ENCODE results near the gene ATXN1. TPM values are rescaled to one million over a fixed set of nuclear protein-coding genes. Genes with fewer than 3 reads are reported as not detected.

ATXN1 gene
- total RNA-seq, 1 experiment from 2014 or later = 8.1 TPM

DNA sequence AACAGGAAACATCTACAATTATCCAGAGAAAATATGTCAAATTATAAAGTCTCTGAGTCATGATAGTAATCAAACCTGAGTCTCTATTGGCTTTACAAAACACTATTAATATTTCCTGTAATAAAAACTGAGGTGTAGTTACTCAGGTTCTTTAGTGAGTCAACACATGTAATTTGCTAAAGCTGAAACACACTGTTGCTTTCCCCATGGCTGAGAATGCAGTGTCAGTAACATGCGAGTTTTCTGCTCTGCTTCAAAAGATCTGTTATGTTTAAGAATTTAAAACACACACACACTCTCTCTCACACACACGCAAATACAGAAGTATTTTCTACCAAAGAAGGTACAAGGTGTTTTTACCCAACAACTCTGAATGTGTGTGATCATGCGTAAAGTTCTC is 38.6 kb downstream of the ATXN1 start:
- TF ChIP-seq CBFB (CRISPR knock-in tag; IDR thresholded peaks at IDR 0.05; ENCODE audit: low read depth) (no peak), JAZF1 (CRISPR knock-in tag; IDR thresholded peaks at IDR 0.05) (no peak), ZBTB21 (CRISPR knock-in tag; IDR thresholded peaks at IDR 0.05; ENCODE audit: borderline replicate concordance) (no peak), MYBL2 (CRISPR knock-in tag; IDR thresholded peaks at IDR 0.05) (no peak), ZNF232 (CRISPR knock-in tag; IDR thresholded peaks at IDR 0.05) (no peak), NR1H2 (CRISPR knock-in tag; IDR thresholded peaks at IDR 0.05) (no peak)
- TF ChIP-seq, protein P1, sequence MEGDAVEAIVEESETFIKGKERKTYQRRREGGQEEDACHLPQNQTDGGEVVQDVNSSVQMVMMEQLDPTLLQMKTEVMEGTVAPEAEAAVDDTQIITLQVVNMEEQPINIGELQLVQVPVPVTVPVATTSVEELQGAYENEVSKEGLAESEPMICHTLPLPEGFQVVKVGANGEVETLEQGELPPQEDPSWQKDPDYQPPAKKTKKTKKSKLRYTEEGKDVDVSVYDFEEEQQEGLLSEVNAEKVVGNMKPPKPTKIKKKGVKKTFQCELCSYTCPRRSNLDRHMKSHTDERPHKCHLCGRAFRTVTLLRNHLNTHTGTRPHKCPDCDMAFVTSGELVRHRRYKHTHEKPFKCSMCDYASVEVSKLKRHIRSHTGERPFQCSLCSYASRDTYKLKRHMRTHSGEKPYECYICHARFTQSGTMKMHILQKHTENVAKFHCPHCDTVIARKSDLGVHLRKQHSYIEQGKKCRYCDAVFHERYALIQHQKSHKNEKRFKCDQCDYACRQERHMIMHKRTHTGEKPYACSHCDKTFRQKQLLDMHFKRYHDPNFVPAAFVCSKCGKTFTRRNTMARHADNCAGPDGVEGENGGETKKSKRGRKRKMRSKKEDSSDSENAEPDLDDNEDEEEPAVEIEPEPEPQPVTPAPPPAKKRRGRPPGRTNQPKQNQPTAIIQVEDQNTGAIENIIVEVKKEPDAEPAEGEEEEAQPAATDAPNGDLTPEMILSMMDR (IDR thresholded peaks at IDR 0.05) = no peak
- TF ChIP-seq, protein P2, sequence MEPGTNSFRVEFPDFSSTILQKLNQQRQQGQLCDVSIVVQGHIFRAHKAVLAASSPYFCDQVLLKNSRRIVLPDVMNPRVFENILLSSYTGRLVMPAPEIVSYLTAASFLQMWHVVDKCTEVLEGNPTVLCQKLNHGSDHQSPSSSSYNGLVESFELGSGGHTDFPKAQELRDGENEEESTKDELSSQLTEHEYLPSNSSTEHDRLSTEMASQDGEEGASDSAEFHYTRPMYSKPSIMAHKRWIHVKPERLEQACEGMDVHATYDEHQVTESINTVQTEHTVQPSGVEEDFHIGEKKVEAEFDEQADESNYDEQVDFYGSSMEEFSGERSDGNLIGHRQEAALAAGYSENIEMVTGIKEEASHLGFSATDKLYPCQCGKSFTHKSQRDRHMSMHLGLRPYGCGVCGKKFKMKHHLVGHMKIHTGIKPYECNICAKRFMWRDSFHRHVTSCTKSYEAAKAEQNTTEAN (CRISPR knock-in tag; IDR thresholded peaks at IDR 0.05) = no peak
- TF ChIP-seq, protein P3, sequence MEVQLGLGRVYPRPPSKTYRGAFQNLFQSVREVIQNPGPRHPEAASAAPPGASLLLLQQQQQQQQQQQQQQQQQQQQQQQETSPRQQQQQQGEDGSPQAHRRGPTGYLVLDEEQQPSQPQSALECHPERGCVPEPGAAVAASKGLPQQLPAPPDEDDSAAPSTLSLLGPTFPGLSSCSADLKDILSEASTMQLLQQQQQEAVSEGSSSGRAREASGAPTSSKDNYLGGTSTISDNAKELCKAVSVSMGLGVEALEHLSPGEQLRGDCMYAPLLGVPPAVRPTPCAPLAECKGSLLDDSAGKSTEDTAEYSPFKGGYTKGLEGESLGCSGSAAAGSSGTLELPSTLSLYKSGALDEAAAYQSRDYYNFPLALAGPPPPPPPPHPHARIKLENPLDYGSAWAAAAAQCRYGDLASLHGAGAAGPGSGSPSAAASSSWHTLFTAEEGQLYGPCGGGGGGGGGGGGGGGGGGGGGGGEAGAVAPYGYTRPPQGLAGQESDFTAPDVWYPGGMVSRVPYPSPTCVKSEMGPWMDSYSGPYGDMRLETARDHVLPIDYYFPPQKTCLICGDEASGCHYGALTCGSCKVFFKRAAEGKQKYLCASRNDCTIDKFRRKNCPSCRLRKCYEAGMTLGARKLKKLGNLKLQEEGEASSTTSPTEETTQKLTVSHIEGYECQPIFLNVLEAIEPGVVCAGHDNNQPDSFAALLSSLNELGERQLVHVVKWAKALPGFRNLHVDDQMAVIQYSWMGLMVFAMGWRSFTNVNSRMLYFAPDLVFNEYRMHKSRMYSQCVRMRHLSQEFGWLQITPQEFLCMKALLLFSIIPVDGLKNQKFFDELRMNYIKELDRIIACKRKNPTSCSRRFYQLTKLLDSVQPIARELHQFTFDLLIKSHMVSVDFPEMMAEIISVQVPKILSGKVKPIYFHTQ (CRISPR knock-in tag; IDR thresholded peaks at IDR 0.05) = no peak
- TF ChIP-seq, protein P4, sequence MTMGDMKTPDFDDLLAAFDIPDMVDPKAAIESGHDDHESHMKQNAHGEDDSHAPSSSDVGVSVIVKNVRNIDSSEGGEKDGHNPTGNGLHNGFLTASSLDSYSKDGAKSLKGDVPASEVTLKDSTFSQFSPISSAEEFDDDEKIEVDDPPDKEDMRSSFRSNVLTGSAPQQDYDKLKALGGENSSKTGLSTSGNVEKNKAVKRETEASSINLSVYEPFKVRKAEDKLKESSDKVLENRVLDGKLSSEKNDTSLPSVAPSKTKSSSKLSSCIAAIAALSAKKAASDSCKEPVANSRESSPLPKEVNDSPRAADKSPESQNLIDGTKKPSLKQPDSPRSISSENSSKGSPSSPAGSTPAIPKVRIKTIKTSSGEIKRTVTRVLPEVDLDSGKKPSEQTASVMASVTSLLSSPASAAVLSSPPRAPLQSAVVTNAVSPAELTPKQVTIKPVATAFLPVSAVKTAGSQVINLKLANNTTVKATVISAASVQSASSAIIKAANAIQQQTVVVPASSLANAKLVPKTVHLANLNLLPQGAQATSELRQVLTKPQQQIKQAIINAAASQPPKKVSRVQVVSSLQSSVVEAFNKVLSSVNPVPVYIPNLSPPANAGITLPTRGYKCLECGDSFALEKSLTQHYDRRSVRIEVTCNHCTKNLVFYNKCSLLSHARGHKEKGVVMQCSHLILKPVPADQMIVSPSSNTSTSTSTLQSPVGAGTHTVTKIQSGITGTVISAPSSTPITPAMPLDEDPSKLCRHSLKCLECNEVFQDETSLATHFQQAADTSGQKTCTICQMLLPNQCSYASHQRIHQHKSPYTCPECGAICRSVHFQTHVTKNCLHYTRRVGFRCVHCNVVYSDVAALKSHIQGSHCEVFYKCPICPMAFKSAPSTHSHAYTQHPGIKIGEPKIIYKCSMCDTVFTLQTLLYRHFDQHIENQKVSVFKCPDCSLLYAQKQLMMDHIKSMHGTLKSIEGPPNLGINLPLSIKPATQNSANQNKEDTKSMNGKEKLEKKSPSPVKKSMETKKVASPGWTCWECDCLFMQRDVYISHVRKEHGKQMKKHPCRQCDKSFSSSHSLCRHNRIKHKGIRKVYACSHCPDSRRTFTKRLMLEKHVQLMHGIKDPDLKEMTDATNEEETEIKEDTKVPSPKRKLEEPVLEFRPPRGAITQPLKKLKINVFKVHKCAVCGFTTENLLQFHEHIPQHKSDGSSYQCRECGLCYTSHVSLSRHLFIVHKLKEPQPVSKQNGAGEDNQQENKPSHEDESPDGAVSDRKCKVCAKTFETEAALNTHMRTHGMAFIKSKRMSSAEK (CRISPR knock-in tag; IDR thresholded peaks at IDR 0.05; ENCODE audit: borderline replicate concordance) = no peak
- TF ChIP-seq, protein P5, sequence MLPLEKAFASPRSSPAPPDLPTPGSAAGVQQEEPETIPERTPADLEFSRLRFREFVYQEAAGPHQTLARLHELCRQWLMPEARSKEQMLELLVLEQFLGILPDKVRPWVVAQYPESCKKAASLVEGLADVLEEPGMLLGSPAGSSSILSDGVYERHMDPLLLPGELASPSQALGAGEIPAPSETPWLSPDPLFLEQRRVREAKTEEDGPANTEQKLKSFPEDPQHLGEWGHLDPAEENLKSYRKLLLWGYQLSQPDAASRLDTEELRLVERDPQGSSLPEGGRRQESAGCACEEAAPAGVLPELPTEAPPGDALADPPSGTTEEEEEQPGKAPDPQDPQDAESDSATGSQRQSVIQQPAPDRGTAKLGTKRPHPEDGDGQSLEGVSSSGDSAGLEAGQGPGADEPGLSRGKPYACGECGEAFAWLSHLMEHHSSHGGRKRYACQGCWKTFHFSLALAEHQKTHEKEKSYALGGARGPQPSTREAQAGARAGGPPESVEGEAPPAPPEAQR (CRISPR knock-in tag; IDR thresholded peaks at IDR 0.05) = no peak
- TF ChIP-seq, protein P6, sequence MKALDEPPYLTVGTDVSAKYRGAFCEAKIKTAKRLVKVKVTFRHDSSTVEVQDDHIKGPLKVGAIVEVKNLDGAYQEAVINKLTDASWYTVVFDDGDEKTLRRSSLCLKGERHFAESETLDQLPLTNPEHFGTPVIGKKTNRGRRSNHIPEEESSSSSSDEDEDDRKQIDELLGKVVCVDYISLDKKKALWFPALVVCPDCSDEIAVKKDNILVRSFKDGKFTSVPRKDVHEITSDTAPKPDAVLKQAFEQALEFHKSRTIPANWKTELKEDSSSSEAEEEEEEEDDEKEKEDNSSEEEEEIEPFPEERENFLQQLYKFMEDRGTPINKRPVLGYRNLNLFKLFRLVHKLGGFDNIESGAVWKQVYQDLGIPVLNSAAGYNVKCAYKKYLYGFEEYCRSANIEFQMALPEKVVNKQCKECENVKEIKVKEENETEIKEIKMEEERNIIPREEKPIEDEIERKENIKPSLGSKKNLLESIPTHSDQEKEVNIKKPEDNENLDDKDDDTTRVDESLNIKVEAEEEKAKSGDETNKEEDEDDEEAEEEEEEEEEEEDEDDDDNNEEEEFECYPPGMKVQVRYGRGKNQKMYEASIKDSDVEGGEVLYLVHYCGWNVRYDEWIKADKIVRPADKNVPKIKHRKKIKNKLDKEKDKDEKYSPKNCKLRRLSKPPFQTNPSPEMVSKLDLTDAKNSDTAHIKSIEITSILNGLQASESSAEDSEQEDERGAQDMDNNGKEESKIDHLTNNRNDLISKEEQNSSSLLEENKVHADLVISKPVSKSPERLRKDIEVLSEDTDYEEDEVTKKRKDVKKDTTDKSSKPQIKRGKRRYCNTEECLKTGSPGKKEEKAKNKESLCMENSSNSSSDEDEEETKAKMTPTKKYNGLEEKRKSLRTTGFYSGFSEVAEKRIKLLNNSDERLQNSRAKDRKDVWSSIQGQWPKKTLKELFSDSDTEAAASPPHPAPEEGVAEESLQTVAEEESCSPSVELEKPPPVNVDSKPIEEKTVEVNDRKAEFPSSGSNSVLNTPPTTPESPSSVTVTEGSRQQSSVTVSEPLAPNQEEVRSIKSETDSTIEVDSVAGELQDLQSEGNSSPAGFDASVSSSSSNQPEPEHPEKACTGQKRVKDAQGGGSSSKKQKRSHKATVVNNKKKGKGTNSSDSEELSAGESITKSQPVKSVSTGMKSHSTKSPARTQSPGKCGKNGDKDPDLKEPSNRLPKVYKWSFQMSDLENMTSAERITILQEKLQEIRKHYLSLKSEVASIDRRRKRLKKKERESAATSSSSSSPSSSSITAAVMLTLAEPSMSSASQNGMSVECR (CRISPR knock-in tag; IDR thresholded peaks at IDR 0.05; ENCODE audit: borderline replicate concordance) = no peak
- ChIA-PET CTCF (no interaction called here), POLR2A (interaction anchor here (0.7 kb wide), 1 partner anchor 177 kb away, joined by 3 read pairs; no protein-coding TSS in a partner anchor)
- ATAC-seq (no peak), DNase-seq (ENCODE audit: low spot score) (no peak)
- H3K36me3 Mint-ChIP-seq = no peaks in the 10 kb centered on the region
- H3K4me3 Mint-ChIP-seq = no peak overlapping the region
- H3K27me3 Mint-ChIP-seq (ENCODE audit: low read depth) = no peaks in the 10 kb centered on the region
- 0 out of 2 replicates have a peak overlapping the region, but pooled peaks have one; percentile 26 for H3K27ac Mint-ChIP-seq
- H3K9me3 Mint-ChIP-seq = no peaks in the 10 kb centered on the region
- peaks cover 24% of the 10 kb centered on the region for H3K4me1 Mint-ChIP-seq

Measured in WTC11 (cell line).